Panc1 (cell line): ENCODE results near the gene PTPRF.

Source experiments
- CTCF ChIP-seq: fragments of 450-650 bp; IDR thresholded peaks from 2 replicates; pipeline ENCODE4 v1.5.1; 2017; ENCODE audit warnings: mild to moderate bottlenecking
- POLR2AphosphoS5 ChIP-seq: IDR thresholded peaks from 2 replicates; pipeline ENCODE4 v1.6.1; 2012; ENCODE audit warnings: mild to moderate bottlenecking, low read depth, low read length, moderate library complexity
- REST ChIP-seq, 2 experiments: IDR thresholded peaks; 2 replicates each; pipeline ENCODE4 v1.6.1; 2011 to 2012; ENCODE audit warnings: low read depth in 2 of 2, control low read depth in 1 of 2, low read length in 1 of 2, mild to moderate bottlenecking in 1 of 2, moderate library complexity in 1 of 2; ENCODE audit not compliant: insufficient read depth in 1 of 2
- SIN3A ChIP-seq: IDR thresholded peaks from 2 replicates; pipeline ENCODE4 v1.6.1; 2012; ENCODE audit warnings: low read depth, mild to moderate bottlenecking, low read length, moderate library complexity, borderline replicate concordance; ENCODE audit not compliant: insufficient read depth
- TCF7L2 ChIP-seq: IDR thresholded peaks from 2 replicates; pipeline ENCODE4 v1.6.1; 2011; ENCODE audit warnings: mild to moderate bottlenecking, low read depth, low read length, inconsistent platforms

- TF ChIP-seq POLR2AphosphoS5 (no peak), CTCF (no peak), REST (IDR thresholded peaks at IDR 0.05; ENCODE audit: insufficient read depth in 1 of 2, low read depth in 2 of 2, low read length in 1 of 2) (no peak), SIN3A (no peak), TCF7L2 (no peak)
Observed at GRCh38 chr1:43521078-43521477, 9.6 kb upstream of the PTPRF start.
